Suprapubic skin (tissue), 4 donors: Measurements from ENCODE around the gene TMEM178B.

Source experiments
- POLR2A ChIP-seq, 2 donors: fragments of 450-650 bp; IDR thresholded peaks; one replicate each; pipeline ENCODE4 v1.6.1; 2017; ENCODE audit warnings: antibody characterized with exemption in 2 of 2, mild to moderate bottlenecking in 2 of 2, moderate library complexity in 2 of 2
- POLR2AphosphoS5 ChIP-seq, 3 donors: sonication (generic); formaldehyde crosslinking; IDR thresholded peaks; one replicate each; pipeline ENCODE4 v1.6.1; 2017; ENCODE audit warnings: antibody characterized with exemption in 3 of 3
- TF ChIP-seq, protein P1 (sequence below), 2 donors: fragments of 200-600 bp in 1 of 2; fragments of 450-650 bp in 1 of 2; sonication (generic) in 1 of 2; IDR thresholded peaks; one replicate each; pipeline ENCODE4 v1.5.1; 2016 to 2019; ENCODE audit warnings: antibody characterized with exemption in 2 of 2, mild to moderate bottlenecking in 1 of 2, moderate library complexity in 1 of 2

DNA sequence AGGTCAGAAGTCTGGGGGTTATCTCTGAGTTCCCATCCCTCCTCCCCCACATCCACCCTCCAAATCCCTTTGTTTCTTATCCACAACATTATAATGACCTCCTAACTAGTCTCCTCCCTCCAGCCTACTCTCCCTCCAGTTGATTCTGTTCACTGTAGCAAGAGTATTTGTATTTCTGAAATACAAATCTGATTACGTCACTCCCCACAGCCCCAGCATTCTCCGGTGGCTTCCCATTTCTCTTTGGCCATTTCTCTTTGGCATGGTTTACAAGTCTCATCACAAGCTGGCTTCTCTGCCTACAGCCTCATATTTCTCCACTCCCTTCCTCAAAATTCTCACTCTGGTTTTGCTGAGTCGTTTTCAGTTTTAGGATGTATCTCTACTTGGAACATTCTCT is 34.5 kb upstream of the TMEM178B start:
- TF ChIP-seq, protein P1, sequence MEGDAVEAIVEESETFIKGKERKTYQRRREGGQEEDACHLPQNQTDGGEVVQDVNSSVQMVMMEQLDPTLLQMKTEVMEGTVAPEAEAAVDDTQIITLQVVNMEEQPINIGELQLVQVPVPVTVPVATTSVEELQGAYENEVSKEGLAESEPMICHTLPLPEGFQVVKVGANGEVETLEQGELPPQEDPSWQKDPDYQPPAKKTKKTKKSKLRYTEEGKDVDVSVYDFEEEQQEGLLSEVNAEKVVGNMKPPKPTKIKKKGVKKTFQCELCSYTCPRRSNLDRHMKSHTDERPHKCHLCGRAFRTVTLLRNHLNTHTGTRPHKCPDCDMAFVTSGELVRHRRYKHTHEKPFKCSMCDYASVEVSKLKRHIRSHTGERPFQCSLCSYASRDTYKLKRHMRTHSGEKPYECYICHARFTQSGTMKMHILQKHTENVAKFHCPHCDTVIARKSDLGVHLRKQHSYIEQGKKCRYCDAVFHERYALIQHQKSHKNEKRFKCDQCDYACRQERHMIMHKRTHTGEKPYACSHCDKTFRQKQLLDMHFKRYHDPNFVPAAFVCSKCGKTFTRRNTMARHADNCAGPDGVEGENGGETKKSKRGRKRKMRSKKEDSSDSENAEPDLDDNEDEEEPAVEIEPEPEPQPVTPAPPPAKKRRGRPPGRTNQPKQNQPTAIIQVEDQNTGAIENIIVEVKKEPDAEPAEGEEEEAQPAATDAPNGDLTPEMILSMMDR (IDR thresholded peaks at IDR 0.05), result no peak
- TF ChIP-seq POLR2AphosphoS5 (IDR thresholded peaks at IDR 0.05), result no peak
- no peak for TF ChIP-seq POLR2A (IDR thresholded peaks at IDR 0.05)
